Stimulated activated CD4-positive, alpha-beta T cell treated with anti-CD3 and anti-CD28 coated beads, Interleukin-4, amount 100 ng/mL, for 4 hours (primary cell): ENCODE results near the gene RNF213.

Source experiments
- DNase-seq, 2 experiments: peaks; one replicate each; pipeline ENCODE4 v3.0.0-alpha.2; 2020

Gene RNF213

DNA sequence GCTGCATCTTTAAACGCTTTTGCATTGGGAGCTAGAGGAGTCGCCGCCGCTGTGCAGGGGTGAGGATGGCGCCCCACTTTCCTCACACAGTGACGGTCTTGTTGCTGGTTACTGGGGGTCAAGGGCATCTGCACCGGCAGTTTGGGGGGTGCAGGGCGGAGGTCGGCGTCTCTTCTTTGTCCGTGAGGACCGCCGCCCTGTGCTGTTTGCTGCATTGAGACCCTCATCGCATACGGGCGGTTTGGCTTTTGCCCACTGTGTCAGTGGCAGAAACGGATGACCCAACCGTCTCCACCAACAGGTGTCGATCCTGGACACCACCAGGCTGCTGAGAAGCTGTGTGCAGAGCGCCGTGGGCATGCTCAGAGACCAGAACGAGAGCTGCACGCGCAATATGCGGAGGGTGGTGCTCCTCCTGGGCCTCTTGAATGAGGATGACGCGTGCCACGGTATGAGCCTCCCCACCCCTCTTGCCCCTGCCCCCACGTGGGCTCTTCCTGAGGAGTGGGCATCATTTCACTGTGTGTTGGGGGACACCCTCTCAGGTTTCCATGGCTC is 93.1 kb downstream of the RNF213 start:
- DNase-seq: no peak

- no peak for DNase-seq
Observed at GRCh38 chr17:80354336-80354735, 93.7 kb downstream of the RNF213 start.

DNA sequence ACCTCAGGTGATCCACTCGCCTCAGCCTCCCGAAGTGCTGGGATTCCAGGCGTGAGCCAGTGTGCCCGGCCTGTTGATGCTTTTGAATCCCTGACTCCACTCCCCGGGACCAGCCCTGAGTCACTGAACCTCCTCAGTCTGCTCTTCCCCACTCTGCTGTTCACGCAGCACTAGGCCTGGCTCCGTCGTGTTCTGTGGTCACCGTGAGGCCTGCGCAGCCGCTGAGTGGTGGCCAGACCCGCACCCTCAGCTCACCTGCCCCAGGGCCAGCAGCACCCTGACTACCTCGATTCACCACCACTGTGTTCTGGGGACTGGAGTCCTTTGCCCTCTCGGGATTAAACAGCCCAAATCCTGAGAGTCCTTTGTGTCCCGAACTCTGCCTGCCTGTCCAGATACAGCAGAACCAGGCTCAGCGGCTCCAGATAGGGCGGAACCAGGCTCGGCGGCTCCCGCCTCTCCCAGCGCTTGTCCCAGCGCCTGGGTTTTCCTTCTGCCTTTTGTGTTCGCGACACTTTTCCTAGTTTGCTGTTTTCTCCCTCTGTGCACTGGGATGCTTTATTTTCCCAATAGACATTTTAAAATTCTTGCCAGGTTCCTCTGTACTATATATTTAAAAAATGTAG is 95.7 kb downstream of the RNF213 start:
- no peak for DNase-seq

DNA sequence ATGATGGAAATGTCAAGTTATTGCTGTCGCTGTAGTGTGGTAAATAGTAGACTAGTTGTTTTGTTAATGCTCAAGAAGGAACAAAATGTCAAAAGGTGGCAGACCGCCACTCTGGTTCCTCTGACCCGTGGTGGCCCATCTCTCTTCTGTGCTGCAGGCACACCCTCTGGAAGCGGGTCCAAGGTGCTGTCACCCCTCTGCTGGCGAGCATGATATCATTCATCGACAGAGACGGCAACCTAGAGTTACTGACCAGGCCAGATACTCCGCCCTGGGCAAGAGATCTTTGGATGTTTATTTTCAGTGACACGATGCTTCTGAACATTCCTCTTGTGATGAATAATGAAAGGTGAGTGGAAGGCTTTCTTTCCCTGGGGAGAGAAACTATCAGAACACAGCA is 97.5 kb downstream of the RNF213 start:
- DNase-seq: no peak

GRCh38 chr17:80358861-80359260 is 98.2 kb downstream of the RNF213 start:
- DNase-seq: no peak

DNA sequence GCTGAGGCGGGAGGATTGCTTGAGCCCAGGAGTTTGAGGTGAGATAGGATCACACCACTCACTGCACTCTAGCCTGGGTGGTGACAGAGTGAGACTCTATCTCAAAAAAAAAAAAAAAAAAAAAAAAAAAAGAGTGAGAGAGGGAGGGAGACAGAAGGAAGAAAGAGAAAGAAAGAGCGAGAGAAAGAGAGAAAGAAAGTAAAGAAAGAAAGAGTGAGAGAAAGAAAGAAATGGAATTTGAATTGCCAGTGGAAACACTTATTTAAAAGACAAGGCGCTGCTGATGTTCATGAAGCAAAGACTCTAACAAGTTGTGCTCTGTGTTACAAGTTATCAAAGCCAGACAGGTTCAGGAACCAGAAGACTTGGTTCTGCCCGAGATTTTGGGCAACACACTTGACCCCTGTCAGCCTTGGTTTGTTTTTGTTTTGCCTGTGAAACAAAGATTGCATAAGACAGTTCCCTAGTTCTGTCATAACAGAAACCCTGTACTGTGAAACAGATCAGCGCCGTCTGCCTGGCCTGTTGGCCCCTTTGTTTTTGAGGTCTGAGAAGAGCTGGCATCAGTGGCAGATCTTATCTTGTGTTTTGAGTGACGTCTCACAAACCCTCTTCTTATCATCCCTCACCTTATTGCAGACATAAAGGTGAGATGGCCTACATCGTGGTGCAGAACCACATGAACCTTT is 98.9 kb downstream of the RNF213 start:
- DNase-seq: no peak

DNA sequence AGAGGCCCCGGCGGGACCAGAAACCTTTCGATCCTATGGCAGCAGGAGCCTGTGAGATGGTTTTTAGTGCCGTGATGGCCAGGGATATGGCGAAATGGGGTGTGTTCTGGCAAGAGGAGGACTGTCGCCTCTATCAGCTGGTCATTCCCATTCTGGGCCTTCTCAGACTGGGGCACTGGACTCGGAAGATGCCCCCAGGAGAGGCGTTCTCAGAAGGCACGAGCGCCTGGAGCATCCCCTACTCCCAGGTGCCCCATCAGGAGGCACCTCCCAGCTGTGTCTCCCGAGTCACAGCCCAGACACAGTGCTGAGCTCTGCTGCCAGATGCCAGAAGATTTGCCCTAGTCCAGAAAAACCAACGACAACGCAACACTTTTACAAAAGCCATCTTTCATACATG is 99.7 kb downstream of the RNF213 start:
- DNase-seq: no peak

- DNase-seq: no peak
Observed at GRCh38 chr17:80361495-80362220, 101.0 kb downstream of the RNF213 start.

GRCh38 chr17:80362428-80363119 is 101.9 kb downstream of the RNF213 start:
- DNase-seq: no peak

DNA sequence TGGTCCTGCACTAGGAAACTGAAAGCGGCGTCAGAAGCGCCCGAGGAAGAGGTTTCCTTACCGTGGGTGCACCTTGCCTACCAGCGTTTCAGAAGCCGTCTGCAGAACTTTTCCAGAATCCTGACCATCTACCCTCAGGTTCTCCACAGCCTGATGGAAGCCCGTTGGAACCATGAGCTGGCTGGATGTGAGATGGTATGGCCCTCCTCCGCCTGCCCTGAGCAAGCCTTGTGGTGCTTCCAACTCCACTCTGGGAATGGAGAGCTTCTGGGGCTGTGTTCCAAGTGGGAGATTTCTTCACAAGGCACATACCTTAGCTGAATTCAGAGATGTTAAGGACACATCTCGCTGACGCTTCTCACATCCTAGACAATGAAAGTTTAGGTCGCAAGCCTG is 102.5 kb downstream of the RNF213 start:
- no peak for DNase-seq

- no peak for DNase-seq
Observed at GRCh38 chr17:80363518-80364090, 103.0 kb downstream of the RNF213 start.

- DNase-seq: no peak
Observed at GRCh38 chr17:80364091-80364691, 103.5 kb downstream of the RNF213 start.

DNA sequence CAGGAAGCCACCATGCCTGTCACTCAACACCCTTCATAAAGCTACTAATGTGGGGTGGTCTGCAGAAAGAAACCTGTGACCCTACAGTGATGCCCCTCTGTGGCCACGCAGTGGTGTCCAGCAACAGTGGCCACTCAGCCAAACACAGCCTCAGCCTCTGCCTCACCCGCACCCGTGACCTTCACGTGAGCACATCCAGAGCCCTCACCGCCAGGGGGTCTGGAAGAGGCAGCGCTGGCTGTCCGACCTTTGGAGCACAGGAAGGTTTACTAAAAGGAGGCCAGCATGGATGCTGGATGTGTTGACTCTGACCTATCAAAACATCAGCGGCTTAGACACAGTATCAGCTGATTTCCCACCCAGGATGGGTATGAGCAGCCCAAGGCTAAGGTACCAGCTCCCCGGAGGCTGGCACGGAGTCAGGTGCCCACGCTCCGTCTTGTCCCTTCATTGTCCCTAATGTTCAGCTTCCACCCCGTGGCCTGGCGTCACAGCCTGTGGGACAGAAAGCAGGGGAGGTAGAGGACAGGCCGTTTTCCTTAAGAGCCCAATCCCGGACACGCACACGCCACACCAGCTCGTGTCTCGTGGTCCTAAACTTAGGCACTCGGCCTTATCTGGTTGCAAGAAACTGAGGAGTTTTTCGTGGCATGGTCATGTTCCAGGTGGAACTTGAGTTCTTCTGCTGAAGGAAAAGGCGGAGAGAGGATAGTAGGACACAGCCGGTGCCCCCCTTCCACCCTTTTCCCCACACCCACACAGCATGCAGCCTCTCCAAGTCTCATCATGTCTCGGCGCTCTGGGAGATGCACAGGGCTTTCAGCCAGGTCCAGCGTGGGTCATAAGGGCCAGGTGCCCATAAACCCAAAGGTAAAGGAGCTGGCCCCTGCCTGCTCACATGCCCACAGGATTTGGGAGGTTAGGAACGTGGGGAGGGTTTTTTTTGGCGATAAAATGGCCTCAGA is 104.6 kb downstream of the RNF213 start:
- DNase-seq: no peak

- no peak for DNase-seq
Observed at GRCh38 chr17:80365983-80366382, 105.3 kb downstream of the RNF213 start.

- DNase-seq: no peak
Observed at GRCh38 chr17:80367503-80367902, 106.9 kb downstream of the RNF213 start.

GRCh38 chr17:80371196-80371595 is 110.5 kb downstream of the RNF213 start:
- no peak for DNase-seq

DNA sequence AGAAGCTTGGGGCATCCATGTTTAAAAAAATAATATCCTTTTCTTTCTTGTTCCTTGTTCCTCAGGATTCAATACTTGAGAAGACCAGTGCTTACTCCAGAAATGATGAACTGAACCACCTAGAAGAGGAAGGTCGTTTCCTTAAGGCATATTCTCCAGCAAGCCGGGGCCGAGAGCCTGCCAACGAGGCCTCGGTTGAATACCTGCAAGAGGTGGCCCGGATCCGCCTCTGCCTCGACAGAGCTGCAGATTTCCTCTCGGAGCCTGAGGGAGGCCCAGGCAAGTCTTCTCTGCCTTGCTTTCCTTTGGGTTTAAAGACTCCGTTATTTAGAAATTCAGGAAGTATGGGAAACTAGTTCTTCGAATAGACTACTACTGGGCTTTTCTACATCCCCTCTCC is 111.8 kb downstream of the RNF213 start:
- no peak for DNase-seq

- DNase-seq: no peak
Observed at GRCh38 chr17:80372922-80373570, 112.4 kb downstream of the RNF213 start.

DNA sequence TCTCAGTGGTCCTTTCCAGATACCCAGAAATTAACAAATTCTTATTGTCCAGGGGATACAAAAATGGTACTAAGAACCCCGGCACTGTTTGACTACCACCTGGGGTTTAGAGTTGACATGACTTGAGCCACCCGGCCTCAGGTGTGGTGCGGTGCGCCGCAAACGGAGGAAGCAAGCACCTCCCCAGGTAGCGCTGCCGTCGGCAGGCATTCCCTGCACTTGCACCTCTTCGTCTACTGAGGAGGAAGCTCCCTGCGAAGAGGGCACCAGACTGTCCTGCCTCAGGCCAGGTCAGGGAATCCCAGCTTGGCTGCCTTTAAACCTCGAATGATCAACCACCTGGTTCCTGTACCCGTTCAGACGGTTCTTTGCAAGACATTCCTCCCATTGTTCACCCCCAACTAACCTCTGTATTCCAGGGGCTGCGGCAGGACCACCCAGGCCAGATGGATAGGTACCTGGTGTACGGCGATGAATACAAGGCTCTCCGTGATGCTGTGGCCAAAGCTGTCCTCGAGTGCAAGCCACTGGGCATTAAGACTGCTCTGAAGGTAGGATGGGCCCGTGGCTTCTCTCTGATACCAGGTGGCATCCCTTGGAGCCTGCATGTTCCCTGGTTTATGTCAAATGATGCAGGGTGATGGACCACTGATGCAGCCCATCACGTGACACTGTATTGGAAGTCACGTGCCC is 113.5 kb downstream of the RNF213 start:
- DNase-seq: no peak
